DOHH2 (cell line): Measurements from ENCODE around the gene ATP2B2.

Experiments
- H3F3A ChIP-seq: fragments of 200-600 bp; sonication (generic), shearing (Covaris generic); 2 replicates; pipeline ENCODE4 v1.6.0; 2016; ENCODE audit warnings: antibody characterized with exemption, mild to moderate bottlenecking; ENCODE audit not compliant: control insufficient read depth, insufficient read depth
- H3K27ac ChIP-seq: fragments of 200-600 bp; sonication (generic); 2 replicates; pipeline ENCODE4 v1.5.1; 2014; ENCODE audit warnings: low read depth, mild to moderate bottlenecking, low read length, moderate library complexity
- H3K27me3 ChIP-seq: fragments of 200-600 bp; sonication (generic); 2 replicates; pipeline ENCODE4 v1.6.1; 2014; ENCODE audit warnings: mild to moderate bottlenecking, low read length, mixed read lengths; ENCODE audit not compliant: control insufficient read depth
- H3K36me3 ChIP-seq: fragments of 200-600 bp; sonication (generic); 2 replicates; pipeline ENCODE4 v1.6.1; 2014; ENCODE audit warnings: mild to moderate bottlenecking, low read length, moderate library complexity, mixed read lengths; ENCODE audit not compliant: control insufficient read depth
- H3K4me1 ChIP-seq: fragments of 200-600 bp; sonication (generic); 2 replicates; pipeline ENCODE4 v1.6.1; 2014; ENCODE audit warnings: mild to moderate bottlenecking, low read length, mixed read lengths; ENCODE audit not compliant: control insufficient read depth
- H3K4me2 ChIP-seq: fragments of 200-600 bp; sonication (generic); 2 replicates; pipeline ENCODE4 v1.6.0; 2014; ENCODE audit warnings: mild to moderate bottlenecking, low read length, moderate library complexity
- H3K4me3 ChIP-seq: fragments of 200-600 bp; sonication (generic); 2 replicates; pipeline ENCODE4 v1.5.1; 2014; ENCODE audit warnings: mild to moderate bottlenecking, low read length, mixed read lengths
- H3K79me2 ChIP-seq: fragments of 200-600 bp; sonication (generic); 2 replicates; pipeline ENCODE4 v1.6.1; 2014; ENCODE audit warnings: mild to moderate bottlenecking, low read length, mixed read lengths; ENCODE audit not compliant: control insufficient read depth
- H3K9me2 ChIP-seq: fragments of 200-600 bp; sonication (generic); replicated peaks from 2 replicates; pipeline ENCODE4 v1.6.1; 2014; ENCODE audit warnings: mild to moderate bottlenecking, low read length, mixed read lengths; ENCODE audit not compliant: control insufficient read depth
- H3K9me3 ChIP-seq: fragments of 200-600 bp; sonication (generic); 2 replicates; pipeline ENCODE4 v1.6.1; 2014; ENCODE audit warnings: antibody characterized with exemption, low read length, mixed read lengths; ENCODE audit not compliant: control insufficient read depth, insufficient read depth
- H4K20me1 ChIP-seq: fragments of 200-600 bp; sonication (generic); 2 replicates; pipeline ENCODE4 v1.6.0; 2014; ENCODE audit warnings: low read depth, mild to moderate bottlenecking, antibody characterized with exemption, low read length, moderate library complexity; ENCODE audit not compliant: control insufficient read depth, insufficient read depth
- CTCF ChIP-seq: fragments of 200-600 bp; sonication (generic); IDR thresholded peaks from one replicate; pipeline ENCODE4 v1.5.1; 2014; ENCODE audit warnings: antibody characterized with exemption, mild to moderate bottlenecking, low read depth, low read length; ENCODE audit not compliant: poor library complexity, severe bottlenecking
- EZH2phosphoT487 ChIP-seq: fragments of 200-600 bp; sonication (generic); IDR thresholded peaks from 2 replicates; pipeline ENCODE4 v1.6.1; 2017; ENCODE audit warnings: borderline replicate concordance, mild to moderate bottlenecking, antibody characterized with exemption, low read length, moderate library complexity, mixed read lengths

Gene ATP2B2

DNA sequence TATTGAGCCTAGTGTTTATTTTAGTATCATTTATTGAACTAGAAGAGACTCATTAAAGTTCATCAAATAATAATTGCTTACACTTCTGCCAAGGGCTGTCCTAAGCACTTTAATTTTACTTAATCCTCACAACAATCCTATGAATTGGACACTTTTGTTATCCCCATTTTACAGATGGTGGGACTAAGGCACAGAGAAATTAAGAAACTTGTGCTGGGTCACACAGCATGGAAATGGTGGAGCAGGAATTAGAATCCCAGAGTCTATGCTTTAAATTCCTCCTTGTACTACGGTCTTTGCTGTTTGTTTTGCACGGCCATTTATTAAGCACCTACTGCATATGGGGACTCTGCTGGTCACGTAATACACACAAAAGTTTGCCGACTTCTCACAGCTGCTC is 7.9 kb downstream of the ATP2B2 start:
- Histone ChIP-seq H3K4me3 (no peak overlapping the region), H3K9me3 (no peaks in the 10 kb centered on the region), H3K9me2 (no peaks in the 10 kb centered on the region), H3F3A (no peaks in the 10 kb centered on the region), H3K27ac (no peak overlapping the region), H3K4me1 (no peaks in the 10 kb centered on the region), H3K79me2 (no peaks in the 10 kb centered on the region), H3K4me2 (no peak overlapping the region), H4K20me1 (no peaks in the 10 kb centered on the region), H3K36me3 (no peaks in the 10 kb centered on the region), H3K27me3 (no peaks in the 10 kb centered on the region)
- TF ChIP-seq EZH2phosphoT487 = no peak
- TF ChIP-seq CTCF = no peak

DNA sequence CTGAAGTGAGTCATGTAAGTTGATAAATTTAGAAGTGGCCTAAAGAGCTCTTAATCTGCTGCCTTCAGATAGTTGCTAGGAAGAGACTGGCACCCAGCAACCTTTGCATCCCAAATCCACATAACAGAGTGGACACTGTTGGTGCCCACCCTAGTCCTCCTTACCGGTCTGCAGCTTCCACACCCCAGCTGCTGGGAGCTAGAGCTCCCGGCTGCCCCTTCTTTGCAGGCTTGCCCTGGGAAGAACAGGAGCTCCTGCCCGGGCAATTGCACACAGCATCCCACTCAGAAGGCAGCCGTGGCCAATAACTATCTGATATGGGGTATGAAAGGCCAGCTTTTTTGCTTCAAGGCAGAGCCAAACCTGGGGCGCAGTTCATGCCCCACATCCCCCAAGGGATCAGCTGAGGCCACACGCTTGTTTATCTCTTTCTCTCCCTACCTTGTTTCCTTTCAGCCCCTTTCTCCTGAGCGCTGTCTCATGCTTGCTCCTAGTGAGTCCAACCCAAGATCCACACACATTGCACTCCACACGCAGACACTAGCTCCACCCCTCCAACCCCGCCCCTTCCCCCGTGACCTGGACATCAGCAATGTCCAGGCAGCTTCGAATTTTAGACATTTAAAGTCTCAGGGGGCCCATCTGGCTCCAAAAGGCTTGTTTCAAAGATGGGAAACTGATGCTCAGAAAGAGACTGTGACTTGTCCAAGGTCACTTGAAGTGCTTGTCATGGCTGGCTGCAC is 9.1 kb downstream of the ATP2B2 start:
- Histone ChIP-seq H3K27ac (no peak overlapping the region), H3K4me2 (no peak overlapping the region), H3K36me3 (no peaks in the 10 kb centered on the region), H3K9me2 (no peaks in the 10 kb centered on the region), H3F3A (no peaks in the 10 kb centered on the region), H3K79me2 (no peaks in the 10 kb centered on the region), H3K27me3 (no peaks in the 10 kb centered on the region), H3K4me1 (no peaks in the 10 kb centered on the region), H3K9me3 (no peaks in the 10 kb centered on the region), H4K20me1 (no peaks in the 10 kb centered on the region), H3K4me3 (no peak overlapping the region)
- TF ChIP-seq EZH2phosphoT487 (no peak), CTCF (no peak)

GRCh38 chr3:10495614-10496013 is 9.8 kb downstream of the ATP2B2 start:
- TF ChIP-seq CTCF (no peak), EZH2phosphoT487 (no peak)
- Histone ChIP-seq H4K20me1 (no peaks in the 10 kb centered on the region), H3K9me3 (no peaks in the 10 kb centered on the region), H3K9me2 (no peaks in the 10 kb centered on the region), H3K27ac (no peak overlapping the region), H3K36me3 (no peaks in the 10 kb centered on the region), H3K4me2 (no peak overlapping the region), H3K27me3 (no peaks in the 10 kb centered on the region), H3K79me2 (no peaks in the 10 kb centered on the region), H3K4me1 (no peaks in the 10 kb centered on the region), H3F3A (no peaks in the 10 kb centered on the region), H3K4me3 (no peak overlapping the region)
